H7 (cell line): ENCODE data around the gene SPATA32. TPM values are rescaled to one million over a fixed set of nuclear protein-coding genes. Genes with fewer than 3 reads are reported as not detected.
A peak's percentile ranks its signal among the peaks of the same experiment; 100 is the strongest.
"Not testable (repeated sequence)": the region's sequence is repeated elsewhere in the genome, so short reads cannot be mapped to it uniquely, and the experiment has no call there.

ENCODE experiments used
- DNase-seq: peaks from one replicate; pipeline ENCODE4 v3.0.0; 2012
- H3K27me3 ChIP-seq: 2 replicates; pipeline ENCODE4 v1.6.0; 2011; ENCODE audit warnings: mild to moderate bottlenecking, low read length; ENCODE audit not compliant: control insufficient read depth, insufficient read depth
- H3K36me3 ChIP-seq: replicated peaks from 2 replicates; pipeline ENCODE4 v1.5.1; 2011; ENCODE audit warnings: low read length; ENCODE audit not compliant: control insufficient read depth, insufficient read depth
- H3K4me3 ChIP-seq: 2 replicates; pipeline ENCODE4 v1.5.1; 2011; ENCODE audit warnings: low read depth, mild to moderate bottlenecking, control low read depth, low read length, moderate library complexity; ENCODE audit not compliant: insufficient read depth
- total RNA-seq: library from RNA; depleted of rRNA; stranded (reverse); fragments of >200 nt; shearing (Covaris generic); gene quantifications from 2 replicates; pipeline ENCODE4 v1.2.3, GENCODE V29; 2014; rRNA removed

The SPATA32 gene, protein sequence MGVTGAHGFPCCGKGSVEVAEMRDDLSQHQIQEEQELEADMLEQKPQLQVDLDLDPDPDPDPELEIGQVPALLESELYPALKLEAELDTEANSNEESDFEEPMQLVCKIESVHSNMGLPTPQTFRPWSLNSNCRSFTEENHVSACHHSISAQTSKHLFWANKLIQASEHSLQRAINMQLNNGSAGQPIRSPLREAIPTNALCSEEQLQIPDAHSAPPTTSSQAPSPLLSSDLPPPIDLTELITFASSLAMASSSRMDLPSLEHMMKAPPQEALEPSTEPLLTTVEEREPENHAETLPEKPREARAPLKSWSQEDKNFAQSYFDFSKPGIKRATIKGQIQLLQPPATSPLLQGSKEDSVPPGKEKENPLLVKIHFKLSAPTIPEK
- total RNA-seq, result 0.24 TPM in 1 of 2 replicates, not detected in the other

GRCh38 chr17:45261577-45262515, at the start of gene SPATA32:
Gene SPATA32 (minus strand): TSS chr17:45262094. CDS start chr17:45262016, 78 bp downstream.
- Histone ChIP-seq H3K27me3 (peaks cover 8% of the 10 kb centered on the region; the same call in 1 of the 2 replicates), H3K4me3 (peak within 1 kb of the TSS; percentile 59), H3K36me3 (peaks cover 4% of the 10 kb centered on the region)
- DNase-seq, result peak; percentile 92

DNA sequence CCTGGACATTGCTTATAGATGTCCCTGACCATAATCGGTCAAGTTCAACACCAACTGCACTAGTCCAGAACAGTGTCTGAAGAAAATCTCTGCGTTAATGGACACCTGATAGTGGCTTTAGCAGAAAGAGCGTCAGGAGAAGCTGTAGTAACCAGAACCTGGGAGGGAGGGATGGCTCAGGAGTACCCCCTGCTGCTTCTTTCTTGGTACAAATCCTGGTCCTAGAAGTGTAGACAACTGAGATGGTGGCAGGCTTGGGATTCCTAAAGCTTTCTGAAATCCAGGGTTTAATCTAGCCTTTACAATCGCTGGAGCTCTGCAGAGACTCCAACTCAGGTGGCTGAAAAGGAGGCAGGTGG, 49.5 kb upstream of the SPATA32 start:
- Histone ChIP-seq H3K36me3 (no peaks in the 10 kb centered on the region), H3K27me3 (no peaks in the 10 kb centered on the region), H3K4me3 (no peak overlapping the region)
- no peak for DNase-seq

DNA sequence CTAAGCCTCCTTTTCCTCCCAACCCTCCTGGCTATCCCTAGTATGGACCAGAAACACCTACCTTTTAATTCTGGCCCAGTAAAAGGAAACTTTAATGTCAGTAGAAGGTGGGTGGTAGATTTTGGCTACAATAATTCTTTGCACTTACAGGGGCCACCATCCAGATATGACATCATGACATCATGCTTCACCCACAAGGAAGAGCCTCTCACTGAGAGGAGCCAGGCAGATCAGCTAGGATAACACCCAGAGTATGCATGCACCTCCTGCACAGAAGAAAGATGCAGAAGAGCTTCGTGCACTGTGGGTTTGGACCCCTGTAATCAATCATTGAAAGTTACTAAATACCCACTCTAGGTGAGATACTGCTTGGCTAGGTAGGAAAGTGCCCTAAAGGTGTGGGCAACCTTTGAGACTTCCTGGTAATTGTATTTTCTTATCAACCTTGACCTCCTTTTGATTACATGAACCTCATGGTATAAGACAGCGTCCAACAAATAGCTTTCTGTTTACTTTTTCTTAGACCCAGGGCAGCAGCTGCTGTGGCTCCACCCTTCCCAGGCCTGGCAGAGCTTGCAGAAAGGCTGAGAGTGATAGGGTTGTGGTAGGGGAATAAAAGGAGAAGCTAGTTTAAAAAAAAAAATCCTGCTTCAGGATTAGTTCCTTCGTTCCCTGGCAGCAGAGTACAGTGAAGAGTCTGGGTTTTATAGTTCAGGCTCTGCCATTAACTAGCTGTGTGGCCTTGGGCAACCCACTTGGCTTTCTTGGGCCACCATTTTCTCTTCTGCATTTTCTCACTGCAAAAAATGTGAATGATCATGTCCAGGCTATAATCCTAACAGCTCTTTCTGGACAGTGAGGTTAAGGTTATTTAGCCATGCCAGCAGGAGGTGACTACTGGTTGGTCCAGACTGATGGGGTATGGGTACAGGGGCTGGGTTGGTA, 48.8 kb upstream of the SPATA32 start:
- no peaks in the 10 kb centered on the region for H3K27me3 ChIP-seq
- no peak for DNase-seq
- no peak overlapping the region for H3K4me3 ChIP-seq
- H3K36me3 ChIP-seq, result no peaks in the 10 kb centered on the region

- Histone ChIP-seq H3K36me3 (no peaks in the 10 kb centered on the region), H3K27me3 (no peaks in the 10 kb centered on the region), H3K4me3 (no peak overlapping the region)
- no peak for DNase-seq
Measured at GRCh38 chr17:45309400-45309799, 47.5 kb upstream of the SPATA32 start.

DNA sequence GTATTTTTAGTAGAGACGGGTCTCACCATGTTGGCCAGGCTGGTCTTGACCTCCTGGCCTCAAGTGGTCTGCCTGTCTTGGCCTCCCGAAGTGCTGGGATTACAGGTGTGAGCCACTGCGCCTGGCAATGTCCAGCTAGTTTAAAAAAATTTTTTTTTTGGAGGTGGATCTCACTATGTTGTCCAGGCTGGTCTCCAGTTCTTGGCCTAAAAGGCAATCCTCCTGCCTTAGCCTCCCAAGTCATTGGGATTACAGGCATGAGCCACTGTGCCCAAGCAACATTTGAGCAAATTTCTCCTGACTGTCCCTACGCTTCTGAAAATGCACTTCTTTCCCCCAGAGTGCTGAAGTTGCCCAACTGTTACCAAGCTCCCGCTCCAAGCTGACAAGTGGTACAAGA, 46.9 kb upstream of the SPATA32 start:
- Histone ChIP-seq H3K27me3 (no peaks in the 10 kb centered on the region), H3K4me3 (no peak overlapping the region), H3K36me3 (no peaks in the 10 kb centered on the region)
- no peak for DNase-seq

GRCh38 chr17:45308016-45308365, 46.1 kb upstream of the SPATA32 start:
- Histone ChIP-seq H3K4me3 (no peak overlapping the region), H3K36me3 (no peaks in the 10 kb centered on the region), H3K27me3 (no peaks in the 10 kb centered on the region)
- DNase-seq, result no peak

DNA sequence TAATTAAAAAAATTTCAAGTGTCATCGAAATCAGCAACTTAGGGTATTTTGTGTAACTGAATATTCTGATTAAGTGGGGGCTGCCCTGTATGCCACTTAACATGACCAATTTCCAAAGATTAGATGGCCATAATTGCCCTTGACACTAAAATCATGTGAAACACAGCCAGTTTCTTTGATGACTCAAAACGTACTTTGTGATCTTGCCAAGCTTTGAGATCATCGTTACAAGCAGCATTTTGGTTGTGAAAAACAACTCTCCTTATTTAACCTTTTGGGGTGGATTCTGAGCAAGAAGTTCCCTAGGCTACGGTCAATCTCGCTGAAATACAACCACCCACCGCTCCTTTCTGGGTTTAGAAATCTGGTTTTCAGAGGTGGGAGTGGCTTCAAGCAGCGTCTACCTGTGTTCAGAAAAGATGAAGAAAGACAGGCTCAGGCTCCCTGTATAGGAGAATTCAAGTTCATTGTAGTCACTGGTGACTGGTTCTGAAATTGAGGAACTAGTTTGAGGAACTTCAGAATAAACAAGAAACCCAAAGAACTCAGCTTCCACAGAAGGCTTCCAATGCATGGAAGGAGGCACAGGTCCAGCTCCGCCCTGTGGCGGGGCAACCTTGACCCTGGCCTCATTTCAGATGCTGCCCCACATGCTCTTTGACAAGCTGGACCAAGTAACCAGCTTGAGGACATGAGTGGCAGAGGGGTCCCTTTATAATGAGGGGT, 45.6 kb upstream of the SPATA32 start:
- no peak for DNase-seq
- Histone ChIP-seq H3K4me3 (no peak overlapping the region), H3K36me3 (no peaks in the 10 kb centered on the region), H3K27me3 (no peaks in the 10 kb centered on the region)

DNA sequence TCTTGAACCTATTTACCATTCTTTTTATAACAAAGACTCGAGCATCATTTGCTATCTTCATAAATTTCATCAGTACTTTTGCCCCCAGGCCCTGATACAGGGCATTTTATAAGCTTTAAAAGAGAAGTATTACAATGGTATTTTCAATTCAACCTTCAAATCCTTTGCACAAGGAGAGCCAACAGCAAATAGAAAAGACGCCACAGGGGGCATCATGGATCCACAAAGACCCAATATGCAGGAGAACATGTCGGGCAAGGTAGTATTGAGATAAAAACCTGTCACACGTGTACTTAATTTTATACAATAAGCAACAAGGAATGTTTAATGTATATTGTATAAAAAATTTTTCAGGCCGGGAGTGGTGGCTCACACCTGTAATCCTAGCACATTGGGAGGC, 44.7 kb upstream of the SPATA32 start:
- Histone ChIP-seq H3K27me3 (no peaks in the 10 kb centered on the region), H3K36me3 (no peaks in the 10 kb centered on the region), H3K4me3 (no peak overlapping the region)
- peak; percentile 44 for DNase-seq

- Histone ChIP-seq H3K27me3 (no peaks in the 10 kb centered on the region), H3K36me3 (no peaks in the 10 kb centered on the region), H3K4me3 (no peak overlapping the region)
- DNase-seq, result no peak
Measured at GRCh38 chr17:45306094-45306493, 44.2 kb upstream of the SPATA32 start.

GRCh38 chr17:45305530-45306087, 43.7 kb upstream of the SPATA32 start:
- Histone ChIP-seq H3K27me3 (no peaks in the 10 kb centered on the region), H3K4me3 (no peak overlapping the region), H3K36me3 (no peaks in the 10 kb centered on the region)
- no peak for DNase-seq

GRCh38 chr17:45302649-45303173, 40.8 kb upstream of the SPATA32 start:
- DNase-seq, result no peak
- Histone ChIP-seq H3K36me3 (no peaks in the 10 kb centered on the region), H3K4me3 (no peak overlapping the region), H3K27me3 (no peaks in the 10 kb centered on the region)

- H3K36me3 ChIP-seq, H3K4me3 ChIP-seq, H3K27me3 ChIP-seq, DNase-seq: not testable (repeated sequence)
Measured at GRCh38 chr17:45302220-45302619, 40.3 kb upstream of the SPATA32 start.

DNA sequence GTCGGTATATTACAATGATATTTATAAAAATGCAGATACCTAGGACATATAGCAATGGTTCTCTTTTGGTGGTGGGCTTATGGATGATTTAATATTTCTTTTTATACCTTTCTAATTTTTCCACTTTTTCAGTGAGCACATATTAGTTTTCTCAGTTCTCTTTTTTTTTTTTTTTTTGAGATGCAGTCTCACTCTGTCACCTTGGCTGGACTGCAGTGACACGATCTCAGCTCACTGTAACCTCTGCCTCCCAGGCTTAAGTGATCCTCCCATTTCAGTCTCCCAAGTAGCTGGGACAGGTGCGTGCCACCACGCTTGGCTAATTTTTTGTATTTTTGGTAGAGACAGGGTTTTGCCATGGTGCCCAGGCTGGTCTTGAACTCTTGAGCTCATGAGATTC, 39.8 kb upstream of the SPATA32 start:
- DNase-seq, result no peak
- no peaks in the 10 kb centered on the region for H3K36me3 ChIP-seq
- no peaks in the 10 kb centered on the region for H3K27me3 ChIP-seq

More for the DNA sequence above, 39.8 kb upstream of the SPATA32 start:
- H3K4me3 ChIP-seq, result no peak overlapping the region
